Urothelium cell line (cell line): Measurements from ENCODE around the gene RGL1.

Source experiments
- DNase-seq: peaks from one replicate; pipeline ENCODE4 v3.0.0; 2011; ENCODE audit warnings: low spot score, mixed read lengths
- FAIRE-seq: peaks from 2 replicates; lab custom pipeline; 2011; peaks lifted over from hg19 to GRCh38; lab: Jason Lieb, UNC

RGL1 gene

DNA sequence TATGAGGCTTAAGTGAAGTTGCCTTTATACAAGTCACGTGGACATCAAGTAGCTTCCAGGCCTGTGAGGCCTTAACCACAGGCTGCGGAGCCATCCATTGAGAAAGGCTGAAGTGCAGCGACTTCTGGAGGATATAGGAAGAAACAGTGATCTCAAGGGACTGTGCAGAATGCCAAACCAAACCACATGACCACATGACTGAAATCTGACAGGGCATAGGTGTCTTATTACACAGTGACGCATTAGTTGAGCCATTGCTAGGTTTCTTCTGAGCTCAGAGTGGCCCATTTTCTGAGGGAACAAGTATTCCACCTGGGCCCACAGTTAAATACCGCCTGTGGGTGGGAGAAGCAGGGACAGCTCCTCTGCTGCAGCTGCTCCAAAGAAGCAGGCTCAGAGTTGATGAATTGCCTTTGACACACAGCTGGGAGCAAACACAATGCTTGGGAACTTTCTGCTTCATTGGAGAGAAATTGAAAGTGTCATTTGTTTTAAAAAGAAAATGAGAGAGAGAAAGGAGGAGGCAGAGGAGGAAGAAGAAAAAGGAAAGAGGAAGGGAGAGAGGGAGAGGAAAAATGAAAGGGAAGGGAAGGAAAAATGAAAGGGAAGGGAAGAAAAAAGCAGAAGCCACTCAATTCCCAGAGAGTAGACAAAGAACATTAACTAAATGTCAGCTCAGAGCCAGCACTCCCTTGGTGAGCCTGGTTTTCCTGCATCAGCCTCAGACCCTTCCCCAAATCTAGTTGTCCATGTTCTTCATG, 138.2 kb downstream of the RGL1 start:
- FAIRE-seq (no peak), DNase-seq (peak; percentile 89)

DNA sequence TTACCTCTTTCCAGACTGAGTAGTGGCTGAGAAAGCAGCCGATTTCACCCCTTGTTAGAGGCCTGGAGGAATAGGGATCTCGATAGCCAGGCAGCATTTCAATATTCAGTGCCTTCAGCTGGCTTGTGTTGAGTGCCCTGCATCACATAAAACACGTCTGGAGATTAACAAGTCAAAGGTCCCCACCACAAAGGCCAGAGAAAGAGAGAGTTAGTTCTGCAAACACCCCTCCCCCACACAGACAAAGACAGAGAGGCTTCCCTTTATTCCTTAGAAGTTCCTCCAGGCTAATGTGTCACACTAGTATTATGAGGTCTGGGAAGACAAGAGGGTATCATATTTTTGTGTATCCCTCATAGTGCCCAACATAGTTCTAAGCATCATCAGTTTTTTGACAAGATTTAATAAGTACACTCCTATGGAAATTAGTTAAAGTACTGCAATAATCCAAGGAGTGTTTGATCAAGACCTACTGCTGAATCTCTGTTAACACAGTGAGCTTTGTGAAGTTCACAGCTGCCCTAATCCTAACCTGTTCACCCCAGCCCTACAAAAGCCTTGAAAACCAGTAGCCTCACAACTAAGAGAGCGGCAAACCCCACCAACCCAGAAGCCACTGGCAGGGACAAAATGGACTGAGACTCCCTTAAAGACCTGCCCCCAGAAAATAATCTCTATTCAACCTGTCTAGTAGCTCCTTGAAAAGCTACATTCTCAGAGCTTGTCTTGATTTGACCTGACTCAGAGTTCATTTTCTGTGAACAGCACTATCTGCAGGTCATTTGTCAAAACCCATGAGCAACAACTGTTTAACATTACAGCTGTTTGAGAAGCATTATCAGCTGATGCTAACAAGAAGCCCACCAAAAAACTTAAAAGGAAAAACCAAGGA, 140.8 kb downstream of the RGL1 start:
- no peak for DNase-seq

DNA sequence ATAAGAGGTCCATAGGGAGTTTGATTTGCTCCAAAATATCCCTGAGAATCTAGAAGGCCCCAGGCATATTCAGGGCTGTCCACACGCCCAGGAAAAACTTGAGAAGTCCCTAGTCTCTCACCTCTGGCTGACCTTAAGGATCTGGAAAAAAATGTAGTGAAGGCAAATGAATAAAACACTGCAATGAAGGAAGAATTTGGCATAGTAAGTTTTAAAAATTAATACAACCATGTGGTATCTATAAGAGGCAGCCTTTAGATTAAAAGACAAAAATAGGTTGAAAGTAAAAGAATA, 141.3 kb downstream of the RGL1 start:
- no peak for DNase-seq
- FAIRE-seq, result no peak

More for the DNA sequence above, 140.8 kb downstream of the RGL1 start:
- FAIRE-seq, result no peak

DNA sequence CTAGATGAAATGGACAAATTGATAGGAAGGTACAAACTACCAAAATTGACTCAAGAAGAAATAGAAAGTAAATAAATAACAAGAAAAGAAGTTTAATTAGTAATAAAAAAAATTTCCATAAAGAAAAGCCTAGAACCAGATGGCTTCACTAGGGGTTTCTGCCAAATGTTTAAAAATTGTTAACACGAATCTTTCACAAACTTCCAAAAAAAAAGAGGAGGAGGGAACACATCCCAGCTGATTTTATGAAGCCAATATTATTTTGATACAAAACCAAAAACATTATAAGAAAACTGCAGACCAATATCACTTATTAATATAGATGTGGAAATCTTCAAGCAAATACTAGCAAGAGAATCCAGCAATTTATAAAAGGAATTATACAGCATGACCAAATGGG, 143.1 kb downstream of the RGL1 start:
- DNase-seq (no peak), FAIRE-seq (no peak)

DNA sequence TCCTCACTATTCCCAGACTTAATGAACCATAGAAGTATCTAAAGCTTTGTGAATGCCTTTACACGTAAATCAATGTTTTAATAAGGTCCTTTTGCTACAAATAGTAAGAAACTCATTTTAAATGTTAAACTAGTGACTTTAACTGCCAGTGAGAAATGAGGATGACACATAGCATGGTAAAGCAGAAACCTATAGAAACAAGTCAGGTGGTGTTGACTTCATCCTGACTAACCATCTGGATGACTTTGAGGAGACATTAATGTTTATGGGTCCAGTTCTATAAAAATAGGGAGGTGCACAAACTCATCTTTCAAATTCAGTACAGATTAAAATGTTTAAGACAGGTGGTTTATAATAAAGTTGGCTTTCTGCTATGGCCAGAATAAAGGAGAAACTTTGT, 147.2 kb downstream of the RGL1 start:
- DNase-seq, result no peak
- FAIRE-seq, result no peak

DNA sequence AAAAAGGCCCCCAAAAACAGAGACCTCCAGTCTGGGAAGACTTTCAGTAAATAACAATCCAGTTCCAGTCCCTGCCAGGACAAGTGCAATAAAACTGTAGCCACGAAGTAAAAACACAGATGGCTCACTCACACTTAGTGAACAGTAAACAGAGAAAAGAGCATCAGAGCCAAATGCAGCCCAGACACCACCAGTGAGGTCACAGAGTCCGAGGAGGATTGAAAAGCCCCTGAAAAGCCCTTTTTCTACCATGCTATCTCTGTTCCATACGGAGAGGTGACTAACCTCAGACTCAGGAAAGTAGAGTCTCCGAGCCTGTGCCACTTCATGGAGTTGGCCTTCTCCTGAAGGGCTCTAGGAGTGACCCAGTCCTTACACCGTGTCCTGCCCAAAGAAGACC, 148.1 kb downstream of the RGL1 start:
- FAIRE-seq, result no peak
- no peak for DNase-seq

DNA sequence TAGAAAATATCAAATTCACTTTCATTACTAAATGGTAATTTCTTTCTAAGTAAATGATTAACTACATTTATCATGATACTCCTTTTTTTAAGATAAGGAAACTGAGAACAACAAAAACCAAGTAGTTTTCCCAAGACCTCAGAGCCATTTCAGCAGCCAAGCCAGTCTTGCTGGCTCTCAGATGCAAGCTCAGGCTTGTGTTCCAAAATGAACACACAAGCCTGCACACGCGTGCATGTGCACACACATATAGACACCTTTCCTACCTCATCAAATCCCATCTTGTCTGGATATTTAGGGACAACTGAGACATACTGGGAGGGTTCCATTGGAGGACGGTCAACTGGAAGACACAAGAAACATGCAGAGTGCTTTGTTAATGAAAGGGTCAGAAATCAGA, 149.6 kb downstream of the RGL1 start:
- no peak for DNase-seq
- no peak for FAIRE-seq

DNA sequence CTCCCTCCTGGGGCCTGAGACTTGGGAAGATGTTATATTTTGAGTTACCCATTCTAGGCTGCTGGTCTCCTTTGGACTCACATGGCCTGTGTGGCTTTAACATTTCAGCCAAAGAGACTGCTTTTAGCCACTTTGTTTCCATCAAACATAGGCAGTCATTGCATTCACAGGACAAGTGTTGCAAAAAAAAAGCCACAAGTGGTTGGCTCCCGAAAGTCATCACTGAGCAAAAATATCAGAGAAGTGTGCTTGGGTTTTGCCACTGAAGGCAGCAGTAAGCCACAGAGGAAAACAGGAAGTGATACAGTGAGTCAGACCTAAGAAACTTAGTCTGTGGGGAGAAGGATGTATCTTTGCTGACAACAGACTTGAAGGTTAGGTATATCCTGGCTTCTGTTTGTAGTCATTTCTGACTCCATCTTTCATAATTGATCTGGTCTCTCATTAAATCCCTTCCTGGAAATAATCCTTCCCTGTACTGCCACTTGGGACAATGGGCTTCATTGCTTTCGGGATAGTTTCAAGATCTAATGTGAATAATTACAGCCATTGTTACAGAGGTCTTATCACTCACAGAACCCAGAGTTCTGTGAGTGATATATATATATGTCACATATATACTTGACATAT, 151.8 kb downstream of the RGL1 start:
- FAIRE-seq (no peak), DNase-seq (peak; percentile 74)

DNA sequence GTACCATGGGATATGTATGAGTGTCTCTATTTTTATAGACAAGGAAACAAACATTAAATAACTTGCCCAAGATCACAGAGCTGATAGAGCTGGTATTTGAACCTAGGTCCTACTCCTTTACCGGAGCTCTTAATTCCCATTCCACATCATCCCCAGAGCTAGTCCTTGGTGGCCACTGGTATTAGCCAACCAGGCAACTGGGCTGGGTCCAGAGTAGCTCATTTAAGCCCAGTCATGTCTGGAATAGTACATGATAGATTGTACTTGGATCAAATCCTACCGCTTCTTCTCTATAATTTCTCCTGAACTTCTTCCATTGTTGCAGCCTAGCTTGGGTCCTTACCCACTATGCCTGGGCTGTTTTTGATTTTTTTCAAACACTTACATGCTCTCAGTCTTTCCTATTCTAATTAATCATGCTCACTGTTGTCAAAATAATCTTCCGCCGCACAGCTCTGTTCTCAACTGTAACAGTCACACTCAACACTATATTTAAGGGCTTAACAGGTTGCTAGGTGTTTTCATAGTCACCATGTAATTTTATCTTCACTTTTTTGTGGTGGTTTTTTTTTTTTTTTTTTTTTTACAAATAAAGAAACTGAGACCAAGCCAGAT, 152.4 kb downstream of the RGL1 start:
- DNase-seq (no peak), FAIRE-seq (no peak)

DNA sequence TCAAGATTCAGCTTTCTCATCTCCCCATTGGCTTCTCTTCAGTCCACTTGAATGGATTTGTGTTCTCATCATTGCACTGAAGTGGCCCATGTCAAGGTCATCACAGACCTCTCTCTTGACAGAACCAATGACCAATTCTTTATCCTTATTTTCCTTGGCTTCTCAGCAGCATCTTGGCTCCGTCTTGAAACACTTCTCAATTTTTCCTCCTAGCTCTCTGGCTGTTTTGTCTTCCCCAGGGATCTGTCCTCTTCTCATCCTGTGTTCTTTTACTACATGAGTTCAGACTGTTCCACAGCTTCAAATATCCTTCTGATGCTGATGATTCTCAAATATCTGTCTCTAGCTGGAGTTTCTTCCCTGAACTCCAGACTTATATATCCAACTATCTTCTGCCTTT, 154.0 kb downstream of the RGL1 start:
- no peak for FAIRE-seq
- DNase-seq, result no peak

DNA sequence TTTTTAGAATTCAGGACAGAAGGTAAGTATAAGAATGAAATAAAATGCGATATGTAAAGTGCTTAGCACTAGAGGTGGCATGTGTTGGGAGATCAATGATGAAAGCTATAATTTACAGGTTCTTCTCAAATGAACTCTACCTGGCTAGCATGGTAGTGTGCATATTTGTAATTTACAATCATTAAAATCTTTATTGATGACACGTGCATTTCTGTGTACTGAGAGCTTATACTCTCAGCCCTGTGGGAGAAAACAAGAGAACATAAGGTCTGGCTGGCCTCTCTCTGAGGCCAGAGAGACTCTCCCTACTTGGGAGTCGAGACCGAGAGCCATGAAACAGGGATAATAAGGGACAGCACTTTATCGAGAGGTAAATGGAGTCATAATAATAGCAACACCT, 156.2 kb downstream of the RGL1 start:
- FAIRE-seq (no peak), DNase-seq (no peak)

DNA sequence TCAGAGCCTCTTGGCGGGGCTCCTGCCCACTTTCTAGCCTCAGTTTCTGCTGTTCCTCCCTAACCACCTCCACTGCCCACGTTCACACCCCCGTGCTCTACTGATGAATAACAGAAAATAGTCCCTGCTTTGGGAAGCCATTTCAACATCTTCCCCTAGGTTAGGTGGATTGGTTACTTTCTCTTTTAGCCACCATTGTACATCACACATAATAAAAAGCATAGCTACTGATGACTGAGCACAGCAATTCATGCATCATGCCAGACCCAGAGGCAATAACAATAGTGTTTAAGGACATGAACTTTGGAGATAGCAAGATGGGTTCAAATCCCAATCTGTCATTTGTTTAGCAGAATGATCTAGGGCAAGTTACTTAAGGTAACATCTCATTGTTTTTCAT, 158.0 kb downstream of the RGL1 start:
- FAIRE-seq (no peak), DNase-seq (no peak)

DNA sequence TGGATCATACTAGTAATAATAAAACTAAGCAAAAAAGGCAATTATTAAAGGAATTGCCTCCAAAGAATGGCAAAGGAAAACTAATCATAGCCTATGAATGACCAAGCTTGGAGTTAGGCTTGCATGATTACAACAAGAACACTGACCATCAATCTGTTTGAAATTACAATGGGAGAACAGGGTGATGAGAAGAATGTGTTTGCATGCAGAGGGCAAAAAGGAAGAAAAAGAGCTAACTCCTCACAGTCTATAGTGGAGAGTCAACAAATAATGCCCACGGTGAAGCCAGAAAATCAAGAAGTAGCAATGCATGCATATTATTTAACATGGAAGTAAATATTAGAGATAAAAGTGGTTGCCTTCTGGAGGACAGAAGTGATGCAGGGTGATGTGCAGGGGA, 160.8 kb downstream of the RGL1 start:
- DNase-seq (no peak), FAIRE-seq (no peak)

DNA sequence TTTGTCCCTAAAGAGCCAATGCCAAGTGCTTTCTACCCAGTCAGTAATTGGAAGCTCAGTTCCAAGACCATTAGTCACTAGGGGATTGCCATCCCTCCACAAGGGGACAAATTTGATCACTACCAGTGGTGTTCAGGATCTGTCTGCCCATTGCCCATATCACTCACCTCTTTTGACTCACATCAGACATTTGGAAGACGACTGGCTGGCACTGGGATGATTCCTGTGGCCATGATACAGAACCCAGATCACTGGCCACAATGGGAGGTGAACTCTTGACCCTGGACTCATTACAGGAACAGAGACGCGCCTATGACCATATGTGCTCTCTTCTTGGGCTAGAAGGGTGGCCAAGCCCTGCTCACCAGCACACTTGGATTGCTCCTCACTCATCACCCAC, 161.6 kb downstream of the RGL1 start:
- no peak for DNase-seq
- no peak for FAIRE-seq

DNA sequence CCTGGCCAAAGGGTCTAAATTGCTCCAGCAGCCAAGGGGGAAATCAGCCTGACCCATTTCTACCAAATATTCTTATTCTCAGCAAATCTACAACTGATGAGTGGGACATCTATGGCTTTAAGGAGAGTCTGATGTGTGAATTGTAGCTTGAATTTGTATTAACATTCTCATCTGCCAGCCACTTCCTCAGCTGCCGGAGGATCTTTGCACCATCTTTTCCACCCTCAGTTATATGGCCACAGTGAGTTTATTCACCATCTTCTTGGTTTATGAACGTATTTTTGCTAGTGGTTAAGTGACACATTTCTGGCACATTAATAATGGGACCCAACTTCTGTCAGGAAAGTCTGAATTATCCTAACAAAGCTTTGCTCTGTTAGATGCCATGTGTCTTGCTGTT, 163.0 kb downstream of the RGL1 start:
- FAIRE-seq (no peak), DNase-seq (no peak)

DNA sequence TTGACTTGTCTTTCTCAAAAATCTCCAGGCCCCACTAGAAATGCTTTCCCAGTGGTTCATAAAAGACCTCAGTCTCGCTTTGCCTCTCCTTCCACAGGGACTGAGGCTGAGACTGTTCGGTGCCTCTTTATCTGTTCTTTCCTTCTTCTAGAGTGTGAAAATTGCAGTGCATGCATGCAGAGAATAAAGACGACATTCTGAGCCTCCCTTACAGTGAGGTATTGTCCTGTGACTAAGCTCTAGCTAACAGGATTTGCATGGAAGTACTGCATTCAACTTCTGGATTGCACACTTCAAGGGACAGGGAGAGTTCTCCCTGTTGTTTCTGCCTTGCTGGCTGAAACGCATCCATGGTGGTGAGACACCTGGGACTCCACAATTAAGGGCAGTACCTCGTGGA, 163.5 kb downstream of the RGL1 start:
- FAIRE-seq (no peak), DNase-seq (no peak)

DNA sequence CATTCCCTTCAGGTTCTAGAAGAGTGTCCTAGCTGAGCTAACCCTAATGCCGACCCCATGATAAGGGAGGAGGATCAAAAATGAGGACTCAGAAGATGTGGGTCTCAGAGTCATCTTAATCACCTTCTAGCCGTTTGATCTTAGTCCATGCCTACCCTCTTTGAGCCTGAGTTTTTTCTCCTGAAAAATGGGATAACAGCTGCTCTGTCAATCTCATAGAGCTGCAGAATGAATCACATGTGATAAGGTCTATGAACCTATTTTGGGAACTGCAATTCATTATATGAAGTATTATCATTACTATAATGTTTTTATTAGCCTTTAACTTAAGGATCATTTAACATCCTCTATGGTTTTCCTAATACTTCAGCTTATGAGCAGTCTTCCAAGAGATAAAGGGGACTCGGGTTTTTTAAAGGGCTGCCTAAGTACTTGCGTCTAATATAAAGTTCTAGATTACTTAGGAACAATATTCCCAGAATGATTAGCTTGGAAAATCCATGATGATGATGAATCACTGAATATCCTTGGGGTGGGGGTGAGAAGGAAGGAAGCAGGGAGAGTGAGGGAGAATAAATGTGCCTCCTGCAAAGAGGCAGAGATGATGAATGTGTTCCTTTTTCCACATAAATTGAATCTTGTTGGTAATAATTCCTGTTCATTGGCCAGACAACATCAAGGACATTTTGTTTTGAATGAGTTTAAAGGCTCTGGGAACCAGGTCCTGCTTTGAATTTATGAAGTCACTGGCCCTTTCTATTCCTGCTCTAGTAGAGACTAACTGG, 165.8 kb downstream of the RGL1 start:
- DNase-seq (no peak), FAIRE-seq (no peak)

DNA sequence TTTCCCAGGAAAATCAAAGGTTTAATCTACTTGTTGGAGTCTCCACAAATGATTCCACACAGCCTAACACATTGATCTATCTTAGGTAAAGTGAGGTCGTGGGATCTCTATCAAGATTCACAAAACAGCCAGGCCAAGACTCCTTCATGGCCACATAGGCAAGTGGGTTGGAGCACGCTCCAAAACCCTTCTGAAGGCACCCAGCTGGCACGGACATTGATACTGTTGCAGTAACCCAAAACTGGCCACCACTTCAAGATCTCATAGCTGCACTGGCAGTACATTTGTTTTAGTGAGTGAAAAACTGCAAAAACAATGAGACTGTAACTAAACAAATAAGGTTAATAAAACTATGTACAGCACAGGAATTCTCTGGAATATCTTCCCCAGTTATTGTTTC, 170.7 kb downstream of the RGL1 start:
- FAIRE-seq (no peak), DNase-seq (no peak)

DNA sequence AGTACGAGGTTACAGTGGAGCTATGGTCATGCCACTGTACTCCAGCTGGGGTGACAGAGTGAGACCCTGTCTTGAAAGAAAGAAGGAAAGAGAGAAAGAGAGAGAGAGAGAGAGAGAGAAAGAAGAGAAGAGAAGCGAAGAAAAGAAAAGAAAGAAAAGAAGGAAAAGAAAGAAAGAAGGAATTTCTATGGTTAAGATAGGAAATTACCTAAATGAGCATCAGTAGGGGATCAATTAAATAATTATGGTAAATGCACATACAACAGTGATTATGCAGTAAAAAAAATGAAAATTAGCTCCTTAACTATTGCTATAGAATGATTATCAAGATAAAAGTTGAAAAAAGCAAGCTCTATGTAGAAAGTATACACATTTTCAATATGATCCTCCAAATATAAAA, 172.8 kb downstream of the RGL1 start:
- no peak for FAIRE-seq
- no peak for DNase-seq
